ENCODE data around the gene DGKB.

Gene DGKB

DNA sequence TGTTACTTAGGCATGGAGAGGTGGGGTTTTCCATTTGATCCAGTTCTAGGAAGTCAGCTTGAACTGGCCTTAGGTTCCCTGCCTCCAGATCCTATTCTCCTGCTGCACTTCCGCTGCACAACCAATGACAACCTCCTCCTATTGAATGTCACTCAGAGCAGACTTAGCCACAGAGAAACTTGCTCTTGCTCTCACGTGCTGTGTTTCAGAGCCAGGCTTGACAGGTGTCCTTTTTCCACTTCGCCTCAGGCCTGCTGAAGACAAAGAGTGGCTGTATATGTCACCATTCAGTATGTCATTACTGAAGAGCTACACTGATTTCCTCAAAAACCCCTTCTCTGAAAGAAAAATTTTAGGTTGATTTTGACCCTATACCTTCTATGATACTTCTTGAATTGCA is 797.7 kb downstream of the DGKB start:
- H3K4me1 ChIP-seq: no peaks in the 10 kb centered on the region
- H3K27me3 ChIP-seq: no peaks in the 10 kb centered on the region
- no peaks in the 10 kb centered on the region for H3K36me3 ChIP-seq
- H3K9me3 ChIP-seq: no peaks in the 10 kb centered on the region
- H3K4me3 ChIP-seq (ENCODE audit: low read depth, low read length): no peak overlapping the region
- TF ChIP-seq, protein P1, sequence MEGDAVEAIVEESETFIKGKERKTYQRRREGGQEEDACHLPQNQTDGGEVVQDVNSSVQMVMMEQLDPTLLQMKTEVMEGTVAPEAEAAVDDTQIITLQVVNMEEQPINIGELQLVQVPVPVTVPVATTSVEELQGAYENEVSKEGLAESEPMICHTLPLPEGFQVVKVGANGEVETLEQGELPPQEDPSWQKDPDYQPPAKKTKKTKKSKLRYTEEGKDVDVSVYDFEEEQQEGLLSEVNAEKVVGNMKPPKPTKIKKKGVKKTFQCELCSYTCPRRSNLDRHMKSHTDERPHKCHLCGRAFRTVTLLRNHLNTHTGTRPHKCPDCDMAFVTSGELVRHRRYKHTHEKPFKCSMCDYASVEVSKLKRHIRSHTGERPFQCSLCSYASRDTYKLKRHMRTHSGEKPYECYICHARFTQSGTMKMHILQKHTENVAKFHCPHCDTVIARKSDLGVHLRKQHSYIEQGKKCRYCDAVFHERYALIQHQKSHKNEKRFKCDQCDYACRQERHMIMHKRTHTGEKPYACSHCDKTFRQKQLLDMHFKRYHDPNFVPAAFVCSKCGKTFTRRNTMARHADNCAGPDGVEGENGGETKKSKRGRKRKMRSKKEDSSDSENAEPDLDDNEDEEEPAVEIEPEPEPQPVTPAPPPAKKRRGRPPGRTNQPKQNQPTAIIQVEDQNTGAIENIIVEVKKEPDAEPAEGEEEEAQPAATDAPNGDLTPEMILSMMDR (IDR thresholded peaks at IDR 0.05; ENCODE audit: low read depth, low read length): no peak
- DNase-seq: no peak

DNA sequence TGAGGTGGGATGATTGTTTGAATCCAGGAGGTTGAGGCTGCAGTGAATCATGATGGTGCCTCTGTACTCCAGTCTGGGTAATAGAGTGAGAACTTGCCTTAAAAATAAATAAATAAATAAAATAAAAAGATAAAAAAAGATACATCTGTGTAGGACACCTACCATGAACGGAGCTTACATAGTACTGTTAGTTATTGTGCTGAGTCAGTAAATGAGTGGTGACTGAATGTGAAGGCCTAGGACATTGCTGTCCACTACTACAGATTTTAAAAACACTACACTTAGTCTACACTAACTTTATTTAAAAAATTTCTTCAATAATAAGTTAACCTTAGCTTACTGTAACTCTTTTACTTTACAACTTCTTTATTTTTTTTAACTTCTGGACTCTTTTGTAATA is 806.4 kb downstream of the DGKB start:
- no peaks in the 10 kb centered on the region for H3K36me3 ChIP-seq
- H3K4me1 ChIP-seq: no peaks in the 10 kb centered on the region
- no peaks in the 10 kb centered on the region for H3K27me3 ChIP-seq
- no peak overlapping the region for H3K4me3 ChIP-seq (ENCODE audit: low read depth, low read length)
- no peaks in the 10 kb centered on the region for H3K9me3 ChIP-seq
- TF ChIP-seq, protein P1 (IDR thresholded peaks at IDR 0.05; ENCODE audit: low read depth, low read length): no peak
- DNase-seq: no peak

DNA sequence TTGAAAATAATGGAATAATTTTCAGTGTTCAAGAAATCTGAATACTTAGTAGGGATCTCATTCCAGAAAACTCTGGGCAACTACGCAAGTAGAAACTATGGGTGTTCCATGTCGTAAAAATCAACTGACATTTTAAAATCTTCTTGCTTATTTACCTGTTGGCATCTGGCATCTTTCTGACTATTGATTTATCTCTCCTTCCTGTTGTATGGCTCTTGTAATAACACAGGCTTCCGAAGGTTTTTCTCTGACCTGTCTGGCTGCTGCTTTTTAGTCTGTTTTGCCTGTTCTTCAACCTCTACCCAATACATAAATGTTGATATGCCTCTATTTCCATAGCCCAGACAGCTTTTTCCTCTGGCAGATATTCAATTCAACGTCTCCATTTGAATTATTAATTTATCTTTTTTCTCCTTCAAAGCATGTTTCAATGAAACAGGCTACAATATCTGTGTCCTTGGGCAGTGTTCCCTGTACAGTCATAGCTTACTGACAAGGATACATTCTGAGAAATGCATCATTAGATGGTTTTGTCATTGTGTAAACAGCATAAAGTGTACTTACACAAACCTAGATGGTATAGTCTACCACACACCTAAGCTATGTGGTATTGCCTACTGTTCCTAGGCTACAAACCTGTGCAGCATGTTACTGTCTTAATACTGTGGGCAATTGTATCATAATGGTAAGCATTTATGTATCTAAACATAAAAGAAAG is 807.2 kb downstream of the DGKB start:
- H3K4me1 ChIP-seq: no peaks in the 10 kb centered on the region
- no peak for DNase-seq
- no peaks in the 10 kb centered on the region for H3K36me3 ChIP-seq
- no peak overlapping the region for H3K4me3 ChIP-seq (ENCODE audit: low read depth, low read length)
- no peaks in the 10 kb centered on the region for H3K9me3 ChIP-seq
- H3K27me3 ChIP-seq: no peaks in the 10 kb centered on the region
- TF ChIP-seq, protein P1 (IDR thresholded peaks at IDR 0.05; ENCODE audit: low read depth, low read length): no peak
